ENCODE measurements around the gene DNAH11.
"Not testable (repeated sequence)": the region's sequence is repeated elsewhere in the genome, so short reads cannot be mapped to it uniquely, and the experiment has no call there.

Gene DNAH11

GRCh38 chr7:21532485-21532884 lies 10.4 kb upstream of the DNAH11 start:
- not testable (repeated sequence) for H3K4me3 ChIP-seq (ENCODE audit: low read length); H3K9me3 ChIP-seq (ENCODE audit: insufficient read depth, low read depth, low read length); H3K27me3 ChIP-seq (ENCODE audit: insufficient read depth, low read length); H3K9ac ChIP-seq (ENCODE audit: low read depth, low read length); H3K36me3 ChIP-seq (ENCODE audit: insufficient read depth, low read depth, low read length); H3K4me1 ChIP-seq (ENCODE audit: insufficient read depth, low read length); H3K27ac ChIP-seq (ENCODE audit: low read length)

- H3K9ac ChIP-seq (ENCODE audit: low read depth, low read length); H3K4me1 ChIP-seq (ENCODE audit: insufficient read depth, low read length); H3K27me3 ChIP-seq (ENCODE audit: insufficient read depth, low read length); H3K27ac ChIP-seq (ENCODE audit: low read length); H3K4me3 ChIP-seq (ENCODE audit: low read length); H3K36me3 ChIP-seq (ENCODE audit: insufficient read depth, low read depth, low read length); H3K9me3 ChIP-seq (ENCODE audit: insufficient read depth, low read depth, low read length): not testable (repeated sequence)
These were observed 9.2 kb upstream of the DNAH11 start for GRCh38 chr7:21533646-21534045.

- peaks cover 14% of the 10 kb centered on the region for H3K4me1 ChIP-seq (ENCODE audit: insufficient read depth, low read length)
- not testable (repeated sequence) for H3K4me3 ChIP-seq (ENCODE audit: low read length); H3K9me3 ChIP-seq (ENCODE audit: insufficient read depth, low read depth, low read length); H3K9ac ChIP-seq (ENCODE audit: low read depth, low read length); H3K27ac ChIP-seq (ENCODE audit: low read length); H3K36me3 ChIP-seq (ENCODE audit: insufficient read depth, low read depth, low read length); H3K27me3 ChIP-seq (ENCODE audit: insufficient read depth, low read length)
These were observed 6.3 kb upstream of the DNAH11 start for GRCh38 chr7:21536445-21537118.

- Histone ChIP-seq H3K4me1 (ENCODE audit: insufficient read depth, low read length) (peaks cover 17% of the 10 kb centered on the region), H3K27ac (ENCODE audit: low read length) (no peak overlapping the region), H3K27me3 (ENCODE audit: insufficient read depth, low read length) (peaks cover 30% of the 10 kb centered on the region), H3K36me3 (ENCODE audit: insufficient read depth, low read depth, low read length) (no peaks in the 10 kb centered on the region), H3K4me3 (ENCODE audit: low read length) (no peak overlapping the region), H3K9ac (ENCODE audit: low read depth, low read length) (no peak overlapping the region), H3K9me3 (ENCODE audit: insufficient read depth, low read depth, low read length) (no peaks in the 10 kb centered on the region; the same call in 1 of the 2 replicates)
These were observed 3.8 kb upstream of the DNAH11 start for GRCh38 chr7:21538936-21539495.

GRCh38 chr7:21543528-21544302 lies 876 bp downstream of the DNAH11 start:
- Histone ChIP-seq H3K27me3 (ENCODE audit: insufficient read depth, low read length) (peaks cover 51% of the 10 kb centered on the region), H3K27ac (ENCODE audit: low read length) (no peak overlapping the region), H3K4me3 (ENCODE audit: low read length) (peak overlapping the region; percentile 65), H3K9ac (ENCODE audit: low read depth, low read length) (peak overlapping the region; percentile 62; the same call in 1 of the 2 replicates), H3K9me3 (ENCODE audit: insufficient read depth, low read depth, low read length) (no peaks in the 10 kb centered on the region; the same call in 1 of the 2 replicates), H3K4me1 (ENCODE audit: insufficient read depth, low read length) (peaks cover 31% of the 10 kb centered on the region), H3K36me3 (ENCODE audit: insufficient read depth, low read depth, low read length) (peaks cover 6% of the 10 kb centered on the region; the same call in 1 of the 2 replicates)

GRCh38 chr7:21544303-21544656 lies 1.4 kb downstream of the DNAH11 start:
- H3K9ac ChIP-seq (ENCODE audit: low read depth, low read length): peak overlapping the region; percentile 62; the same call in 1 of the 2 replicates
- peak overlapping the region; percentile 65 for H3K4me3 ChIP-seq (ENCODE audit: low read length)
- H3K9me3 ChIP-seq (ENCODE audit: insufficient read depth, low read depth, low read length): no peaks in the 10 kb centered on the region
- peaks cover 29% of the 10 kb centered on the region for H3K4me1 ChIP-seq (ENCODE audit: insufficient read depth, low read length)
- peaks cover 51% of the 10 kb centered on the region for H3K27me3 ChIP-seq (ENCODE audit: insufficient read depth, low read length)
- H3K27ac ChIP-seq (ENCODE audit: low read length): no peak overlapping the region
- peaks cover 6% of the 10 kb centered on the region; the same call in 1 of the 2 replicates for H3K36me3 ChIP-seq (ENCODE audit: insufficient read depth, low read depth, low read length)

- no peak overlapping the region for H3K9ac ChIP-seq (ENCODE audit: low read depth, low read length)
- H3K9me3 ChIP-seq (ENCODE audit: insufficient read depth, low read depth, low read length): no peaks in the 10 kb centered on the region
- peaks cover 6% of the 10 kb centered on the region; the same call in 1 of the 2 replicates for H3K36me3 ChIP-seq (ENCODE audit: insufficient read depth, low read depth, low read length)
- peaks cover 51% of the 10 kb centered on the region for H3K27me3 ChIP-seq (ENCODE audit: insufficient read depth, low read length)
- no peak overlapping the region for H3K27ac ChIP-seq (ENCODE audit: low read length)
- peaks cover 25% of the 10 kb centered on the region for H3K4me1 ChIP-seq (ENCODE audit: insufficient read depth, low read length)
- H3K4me3 ChIP-seq (ENCODE audit: low read length): peak overlapping the region; percentile 65
These were observed 1.9 kb downstream of the DNAH11 start for GRCh38 chr7:21544715-21545114.

- peaks cover 20% of the 10 kb centered on the region for H3K4me1 ChIP-seq (ENCODE audit: insufficient read depth, low read length)
- H3K4me3 ChIP-seq (ENCODE audit: low read length): no peak overlapping the region
- H3K27me3 ChIP-seq (ENCODE audit: insufficient read depth, low read length): peaks cover 36% of the 10 kb centered on the region
- H3K36me3 ChIP-seq (ENCODE audit: insufficient read depth, low read depth, low read length): peaks cover 6% of the 10 kb centered on the region; the same call in 1 of the 2 replicates
- H3K27ac ChIP-seq (ENCODE audit: low read length): no peak overlapping the region
- no peak overlapping the region for H3K9ac ChIP-seq (ENCODE audit: low read depth, low read length)
- no peaks in the 10 kb centered on the region for H3K9me3 ChIP-seq (ENCODE audit: insufficient read depth, low read depth, low read length)
These were observed 4.7 kb downstream of the DNAH11 start for GRCh38 chr7:21547501-21547900.

GRCh38 chr7:21548491-21548890 lies 5.7 kb downstream of the DNAH11 start:
- peaks cover 6% of the 10 kb centered on the region; the same call in 1 of the 2 replicates for H3K36me3 ChIP-seq (ENCODE audit: insufficient read depth, low read depth, low read length)
- H3K4me1 ChIP-seq (ENCODE audit: insufficient read depth, low read length): peaks cover 20% of the 10 kb centered on the region
- H3K9me3 ChIP-seq (ENCODE audit: insufficient read depth, low read depth, low read length): no peaks in the 10 kb centered on the region
- no peak overlapping the region for H3K9ac ChIP-seq (ENCODE audit: low read depth, low read length)
- peaks cover 26% of the 10 kb centered on the region for H3K27me3 ChIP-seq (ENCODE audit: insufficient read depth, low read length)
- no peak overlapping the region for H3K4me3 ChIP-seq (ENCODE audit: low read length)
- no peak overlapping the region for H3K27ac ChIP-seq (ENCODE audit: low read length)

- peaks cover 10% of the 10 kb centered on the region; the same call in 1 of the 2 replicates for H3K27me3 ChIP-seq (ENCODE audit: insufficient read depth, low read length)
- no peak overlapping the region for H3K4me3 ChIP-seq (ENCODE audit: low read length)
- peaks cover 6% of the 10 kb centered on the region; the same call in 1 of the 2 replicates for H3K36me3 ChIP-seq (ENCODE audit: insufficient read depth, low read depth, low read length)
- no peak overlapping the region for H3K9ac ChIP-seq (ENCODE audit: low read depth, low read length)
- no peak overlapping the region for H3K27ac ChIP-seq (ENCODE audit: low read length)
- H3K4me1 ChIP-seq (ENCODE audit: insufficient read depth, low read length): peaks cover 10% of the 10 kb centered on the region
- no peaks in the 10 kb centered on the region for H3K9me3 ChIP-seq (ENCODE audit: insufficient read depth, low read depth, low read length)
These were observed 7.2 kb downstream of the DNAH11 start for GRCh38 chr7:21550076-21550475.

GRCh38 chr7:21550821-21551531 lies 8.1 kb downstream of the DNAH11 start:
- peaks cover 3% of the 10 kb centered on the region; the same call in 1 of the 2 replicates for H3K27me3 ChIP-seq (ENCODE audit: insufficient read depth, low read length)
- no peak overlapping the region for H3K9ac ChIP-seq (ENCODE audit: low read depth, low read length)
- H3K9me3 ChIP-seq (ENCODE audit: insufficient read depth, low read depth, low read length): no peaks in the 10 kb centered on the region
- H3K4me3 ChIP-seq (ENCODE audit: low read length): no peak overlapping the region
- peaks cover 2% of the 10 kb centered on the region for H3K4me1 ChIP-seq (ENCODE audit: insufficient read depth, low read length)
- H3K27ac ChIP-seq (ENCODE audit: low read length): no peak overlapping the region
- peaks cover 6% of the 10 kb centered on the region; the same call in 1 of the 2 replicates for H3K36me3 ChIP-seq (ENCODE audit: insufficient read depth, low read depth, low read length)
